Measurements from ENCODE around the gene BNIP3. TPM values are rescaled to one million over a fixed set of nuclear protein-coding genes. Genes with fewer than 3 reads are reported as not detected.

The BNIP3 gene
- total and polyA plus RNA-seq, 2 of the 13 experiments (the other 11 are each of a cell fraction or from before 2014, with no cell fraction given): 73.7 to 223 TPM

DNA sequence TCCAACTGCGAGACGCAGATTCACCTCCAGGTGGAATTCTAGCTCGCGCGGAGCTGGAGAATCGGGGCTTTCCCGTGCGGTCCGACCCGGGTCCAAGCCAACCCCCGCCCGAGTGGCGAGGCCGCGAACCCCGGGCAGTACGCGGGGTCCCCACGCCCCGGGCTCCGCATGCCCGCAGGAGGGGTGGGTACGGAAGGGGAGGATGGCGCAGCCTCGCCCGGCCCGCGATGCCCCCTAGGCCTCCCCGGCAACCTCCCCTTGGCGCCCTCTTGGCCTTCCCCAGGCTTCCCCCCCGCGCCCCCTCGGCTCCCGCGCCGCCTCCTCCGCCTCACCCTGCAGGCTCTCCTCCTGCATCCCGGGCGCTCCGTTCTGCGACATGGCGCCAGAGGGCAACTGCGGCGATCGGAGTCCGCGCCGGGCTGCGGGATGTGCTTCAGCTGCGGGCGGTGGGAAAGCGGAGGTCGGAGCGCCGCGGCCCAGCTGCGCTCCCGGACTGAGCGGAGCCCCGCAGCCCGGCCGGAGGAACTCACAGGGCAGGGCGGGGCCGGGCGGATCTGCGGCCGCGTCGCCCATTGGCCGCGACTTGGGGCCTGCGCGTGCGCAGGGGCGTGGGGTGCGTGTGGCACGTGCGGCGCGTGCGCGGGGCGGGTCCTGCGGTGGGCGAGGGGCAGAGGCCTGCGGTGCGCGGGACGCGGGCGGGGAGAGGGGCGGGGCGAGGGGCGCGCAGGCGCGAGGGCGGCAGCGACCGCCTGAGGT is at the start of gene BNIP3 (continued):
- TF ChIP-seq, protein P1, sequence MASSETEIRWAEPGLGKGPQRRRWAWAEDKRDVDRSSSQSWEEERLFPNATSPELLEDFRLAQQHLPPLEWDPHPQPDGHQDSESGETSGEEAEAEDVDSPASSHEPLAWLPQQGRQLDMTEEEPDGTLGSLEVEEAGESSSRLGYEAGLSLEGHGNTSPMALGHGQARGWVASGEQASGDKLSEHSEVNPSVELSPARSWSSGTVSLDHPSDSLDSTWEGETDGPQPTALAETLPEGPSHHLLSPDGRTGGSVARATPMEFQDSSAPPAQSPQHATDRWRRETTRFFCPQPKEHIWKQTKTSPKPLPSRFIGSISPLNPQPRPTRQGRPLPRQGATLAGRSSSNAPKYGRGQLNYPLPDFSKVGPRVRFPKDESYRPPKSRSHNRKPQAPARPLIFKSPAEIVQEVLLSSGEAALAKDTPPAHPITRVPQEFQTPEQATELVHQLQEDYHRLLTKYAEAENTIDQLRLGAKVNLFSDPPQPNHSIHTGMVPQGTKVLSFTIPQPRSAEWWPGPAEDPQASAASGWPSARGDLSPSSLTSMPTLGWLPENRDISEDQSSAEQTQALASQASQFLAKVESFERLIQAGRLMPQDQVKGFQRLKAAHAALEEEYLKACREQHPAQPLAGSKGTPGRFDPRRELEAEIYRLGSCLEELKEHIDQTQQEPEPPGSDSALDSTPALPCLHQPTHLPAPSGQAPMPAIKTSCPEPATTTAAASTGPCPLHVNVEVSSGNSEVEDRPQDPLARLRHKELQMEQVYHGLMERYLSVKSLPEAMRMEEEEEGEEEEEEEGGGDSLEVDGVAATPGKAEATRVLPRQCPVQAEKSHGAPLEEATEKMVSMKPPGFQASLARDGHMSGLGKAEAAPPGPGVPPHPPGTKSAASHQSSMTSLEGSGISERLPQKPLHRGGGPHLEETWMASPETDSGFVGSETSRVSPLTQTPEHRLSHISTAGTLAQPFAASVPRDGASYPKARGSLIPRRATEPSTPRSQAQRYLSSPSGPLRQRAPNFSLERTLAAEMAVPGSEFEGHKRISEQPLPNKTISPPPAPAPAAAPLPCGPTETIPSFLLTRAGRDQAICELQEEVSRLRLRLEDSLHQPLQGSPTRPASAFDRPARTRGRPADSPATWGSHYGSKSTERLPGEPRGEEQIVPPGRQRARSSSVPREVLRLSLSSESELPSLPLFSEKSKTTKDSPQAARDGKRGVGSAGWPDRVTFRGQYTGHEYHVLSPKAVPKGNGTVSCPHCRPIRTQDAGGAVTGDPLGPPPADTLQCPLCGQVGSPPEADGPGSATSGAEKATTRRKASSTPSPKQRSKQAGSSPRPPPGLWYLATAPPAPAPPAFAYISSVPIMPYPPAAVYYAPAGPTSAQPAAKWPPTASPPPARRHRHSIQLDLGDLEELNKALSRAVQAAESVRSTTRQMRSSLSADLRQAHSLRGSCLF (CRISPR knock-in tag; IDR thresholded peaks at IDR 0.05; ENCODE audit: borderline replicate concordance): no peak
- TF ChIP-seq SATB2 (CRISPR knock-in tag; IDR thresholded peaks at IDR 0.05) (peak; percentile 51), ZNF567 (CRISPR knock-in tag; IDR thresholded peaks at IDR 0.05; ENCODE audit: borderline replicate concordance) (peak; percentile 78; the same call in 1 of the 2 replicates), ZNF780A (CRISPR knock-in tag; IDR thresholded peaks at IDR 0.05) (peak; percentile 74; the same call in 1 of the 2 replicates), ZNF775 (CRISPR knock-in tag; IDR thresholded peaks at IDR 0.05; ENCODE audit: borderline replicate concordance) (no peak), NFE2L2 (IDR thresholded peaks at IDR 0.05; ENCODE audit: low read length) (no peak), XBP1 (CRISPR knock-in tag; IDR thresholded peaks at IDR 0.05) (no peak), YY1 (IDR thresholded peaks at IDR 0.05; ENCODE audit: insufficient read depth, insufficient replicate concordance, low read depth, low read length) (peak; percentile 64), TAF15 (IDR thresholded peaks at IDR 0.05; ENCODE audit: low read depth, low read length, poor library complexity, severe bottlenecking) (no peak), SPEN (CRISPR knock-in tag; IDR thresholded peaks at IDR 0.05; ENCODE audit: low read depth) (peak; percentile 72; the same call in 1 of the 2 replicates), RAD21 (CRISPR knock-in tag; IDR thresholded peaks at IDR 0.05) (0 out of 2 replicates have a peak, but pooled peaks have one; percentile 6)
- TF ChIP-seq, protein P2, sequence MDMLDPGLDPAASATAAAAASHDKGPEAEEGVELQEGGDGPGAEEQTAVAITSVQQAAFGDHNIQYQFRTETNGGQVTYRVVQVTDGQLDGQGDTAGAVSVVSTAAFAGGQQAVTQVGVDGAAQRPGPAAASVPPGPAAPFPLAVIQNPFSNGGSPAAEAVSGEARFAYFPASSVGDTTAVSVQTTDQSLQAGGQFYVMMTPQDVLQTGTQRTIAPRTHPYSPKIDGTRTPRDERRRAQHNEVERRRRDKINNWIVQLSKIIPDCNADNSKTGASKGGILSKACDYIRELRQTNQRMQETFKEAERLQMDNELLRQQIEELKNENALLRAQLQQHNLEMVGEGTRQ (IDR thresholded peaks at IDR 0.05; ENCODE audit: low read depth, low read length): no peak
- TF ChIP-seq, protein P2 (CRISPR knock-in tag; IDR thresholded peaks at IDR 0.05; ENCODE audit: borderline replicate concordance): no peak; the same call in 1 of the 2 replicates
- TF ChIP-seq, protein P3, sequence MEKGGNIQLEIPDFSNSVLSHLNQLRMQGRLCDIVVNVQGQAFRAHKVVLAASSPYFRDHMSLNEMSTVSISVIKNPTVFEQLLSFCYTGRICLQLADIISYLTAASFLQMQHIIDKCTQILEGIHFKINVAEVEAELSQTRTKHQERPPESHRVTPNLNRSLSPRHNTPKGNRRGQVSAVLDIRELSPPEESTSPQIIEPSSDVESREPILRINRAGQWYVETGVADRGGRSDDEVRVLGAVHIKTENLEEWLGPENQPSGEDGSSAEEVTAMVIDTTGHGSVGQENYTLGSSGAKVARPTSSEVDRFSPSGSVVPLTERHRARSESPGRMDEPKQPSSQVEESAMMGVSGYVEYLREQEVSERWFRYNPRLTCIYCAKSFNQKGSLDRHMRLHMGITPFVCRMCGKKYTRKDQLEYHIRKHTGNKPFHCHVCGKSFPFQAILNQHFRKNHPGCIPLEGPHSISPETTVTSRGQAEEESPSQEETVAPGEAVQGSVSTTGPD (CRISPR knock-in tag; IDR thresholded peaks at IDR 0.05): no peak
- TF ChIP-seq, protein P4, sequence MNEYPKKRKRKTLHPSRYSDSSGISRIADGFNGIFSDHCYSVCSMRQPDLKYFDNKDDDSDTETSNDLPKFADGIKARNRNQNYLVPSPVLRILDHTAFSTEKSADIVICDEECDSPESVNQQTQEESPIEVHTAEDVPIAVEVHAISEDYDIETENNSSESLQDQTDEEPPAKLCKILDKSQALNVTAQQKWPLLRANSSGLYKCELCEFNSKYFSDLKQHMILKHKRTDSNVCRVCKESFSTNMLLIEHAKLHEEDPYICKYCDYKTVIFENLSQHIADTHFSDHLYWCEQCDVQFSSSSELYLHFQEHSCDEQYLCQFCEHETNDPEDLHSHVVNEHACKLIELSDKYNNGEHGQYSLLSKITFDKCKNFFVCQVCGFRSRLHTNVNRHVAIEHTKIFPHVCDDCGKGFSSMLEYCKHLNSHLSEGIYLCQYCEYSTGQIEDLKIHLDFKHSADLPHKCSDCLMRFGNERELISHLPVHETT (CRISPR knock-in tag; conservative IDR thresholded peaks at IDR 0.05): no peak
- TF ChIP-seq, protein P5, sequence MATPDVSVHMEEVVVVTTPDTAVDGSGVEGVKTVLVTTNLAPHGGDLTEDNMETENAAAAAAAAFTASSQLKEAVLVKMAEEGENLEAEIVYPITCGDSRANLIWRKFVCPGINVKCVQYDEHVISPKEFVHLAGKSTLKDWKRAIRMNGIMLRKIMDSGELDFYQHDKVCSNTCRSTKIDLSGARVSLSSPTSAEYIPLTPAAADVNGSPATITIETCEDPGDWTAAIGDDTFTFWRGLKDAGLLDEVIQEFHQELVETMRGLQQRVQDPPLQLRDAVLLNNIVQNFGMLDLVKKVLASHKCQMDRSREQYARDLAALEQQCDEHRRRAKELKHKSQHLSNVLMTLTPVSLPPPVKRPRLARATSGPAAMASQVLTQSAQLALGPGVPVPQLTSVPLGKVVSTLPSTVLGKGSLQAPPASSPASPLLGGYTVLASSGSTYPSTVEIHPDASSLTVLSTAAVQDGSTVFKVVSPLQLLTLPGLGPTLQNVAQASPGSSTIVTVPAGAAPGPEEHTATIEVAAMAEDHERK (CRISPR knock-in tag; IDR thresholded peaks at IDR 0.05; ENCODE audit: low read depth): no peak

Data from HepG2 (cell line).